ENCODE results near the gene GPR146. TPM values are rescaled to one million over a fixed set of nuclear protein-coding genes. Genes with fewer than 3 reads are reported as not detected.
A peak's percentile ranks its signal among the peaks of the same experiment; 100 is the strongest.

The GPR146 gene
- polyA plus RNA-seq, 1 experiment = 0.69 TPM

DNA sequence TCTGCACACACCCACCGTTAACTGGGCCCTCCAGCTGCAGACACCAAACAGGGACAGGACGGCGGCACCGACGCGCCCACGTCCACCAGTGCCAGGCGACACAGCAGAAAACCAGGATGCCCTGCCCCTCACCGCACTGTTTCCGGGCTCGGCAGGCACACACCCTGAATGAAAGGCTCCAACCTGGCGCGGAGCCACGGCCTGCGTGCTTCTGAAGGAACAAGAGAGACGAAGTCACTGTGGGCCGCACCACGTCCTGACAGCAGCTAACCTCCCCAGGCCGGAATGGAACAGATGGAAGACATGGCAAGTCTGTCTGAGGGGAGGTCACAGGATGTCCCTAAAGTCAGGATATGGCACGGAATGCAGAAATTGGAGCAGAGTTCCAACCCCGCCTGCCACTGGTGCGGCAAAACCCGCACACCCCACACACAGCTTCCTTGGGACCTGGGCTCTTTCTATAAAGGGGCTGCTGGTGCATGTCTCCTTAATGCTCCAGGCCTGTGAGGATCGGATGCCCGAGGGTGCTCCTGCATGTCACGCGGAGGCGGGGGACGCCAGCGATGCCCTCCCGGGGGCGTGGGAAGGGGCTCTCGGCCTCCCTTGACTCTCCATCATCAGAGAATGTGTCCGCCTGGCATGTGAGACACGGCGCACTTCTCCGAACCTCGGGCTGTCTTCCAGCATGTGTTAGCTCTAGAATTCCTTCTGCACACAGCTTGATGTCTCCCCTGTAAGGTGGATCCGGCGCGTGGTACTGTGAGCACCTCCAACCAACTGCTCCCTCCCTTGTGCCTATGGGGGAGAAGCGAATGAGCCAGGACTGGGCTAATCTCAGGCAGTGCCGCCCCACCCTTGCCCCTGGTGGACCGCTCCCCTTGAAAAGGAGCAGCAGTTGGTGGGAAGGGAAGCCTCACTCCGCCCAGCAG is 39.6 kb downstream of the GPR146 start:
- no peak overlapping the region for H3K27ac ChIP-seq (ENCODE audit: low read depth, low read length)
- ChIA-PET POLR2A (no interaction called here), CTCF (no interaction called here)

DNA sequence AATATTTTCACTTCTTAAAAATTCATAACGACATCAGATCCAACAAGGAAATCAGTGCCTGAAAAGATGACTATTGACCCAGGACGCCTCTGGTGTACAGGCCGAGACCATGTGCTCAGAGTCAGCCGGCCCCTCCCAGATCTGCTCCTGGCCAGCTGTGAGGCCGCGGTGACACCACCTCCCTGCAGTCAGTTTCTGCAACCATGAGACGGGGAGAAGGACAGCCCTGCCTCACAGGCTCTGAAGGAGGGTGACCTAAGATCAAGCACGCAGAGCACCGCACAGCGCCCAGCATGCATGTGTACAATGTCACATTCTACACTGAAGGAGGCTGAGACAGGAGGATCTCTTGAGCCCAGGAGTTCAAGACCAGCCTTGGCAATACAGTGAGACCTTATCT is 40.9 kb downstream of the GPR146 start:
- ChIA-PET CTCF (interaction anchor here (1.2 to 2.1 kb wide), 4 partner anchors 8 to 93 kb away, joined by 6 to 36 read pairs (median 10); no protein-coding TSS in a partner anchor), POLR2A (no interaction called here)
- no peak for DNase-seq (ENCODE audit: low read depth, low spot score)
- Histone ChIP-seq H3K27me3 (ENCODE audit: control insufficient read depth, insufficient read depth, low read length) (no peaks in the 10 kb centered on the region), H3K4me3 (ENCODE audit: low read depth, low read length) (no peak overlapping the region), H3K27ac (ENCODE audit: low read depth, low read length) (no peak overlapping the region), H3K9me3 (ENCODE audit: control insufficient read depth, insufficient read depth, low read length) (no peaks in the 10 kb centered on the region; the same call in 1 of the 2 replicates)
- TF ChIP-seq, protein P1, sequence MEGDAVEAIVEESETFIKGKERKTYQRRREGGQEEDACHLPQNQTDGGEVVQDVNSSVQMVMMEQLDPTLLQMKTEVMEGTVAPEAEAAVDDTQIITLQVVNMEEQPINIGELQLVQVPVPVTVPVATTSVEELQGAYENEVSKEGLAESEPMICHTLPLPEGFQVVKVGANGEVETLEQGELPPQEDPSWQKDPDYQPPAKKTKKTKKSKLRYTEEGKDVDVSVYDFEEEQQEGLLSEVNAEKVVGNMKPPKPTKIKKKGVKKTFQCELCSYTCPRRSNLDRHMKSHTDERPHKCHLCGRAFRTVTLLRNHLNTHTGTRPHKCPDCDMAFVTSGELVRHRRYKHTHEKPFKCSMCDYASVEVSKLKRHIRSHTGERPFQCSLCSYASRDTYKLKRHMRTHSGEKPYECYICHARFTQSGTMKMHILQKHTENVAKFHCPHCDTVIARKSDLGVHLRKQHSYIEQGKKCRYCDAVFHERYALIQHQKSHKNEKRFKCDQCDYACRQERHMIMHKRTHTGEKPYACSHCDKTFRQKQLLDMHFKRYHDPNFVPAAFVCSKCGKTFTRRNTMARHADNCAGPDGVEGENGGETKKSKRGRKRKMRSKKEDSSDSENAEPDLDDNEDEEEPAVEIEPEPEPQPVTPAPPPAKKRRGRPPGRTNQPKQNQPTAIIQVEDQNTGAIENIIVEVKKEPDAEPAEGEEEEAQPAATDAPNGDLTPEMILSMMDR (IDR thresholded peaks at IDR 0.05; ENCODE audit: low read depth, low read length) = no peak

More for the DNA sequence above, 39.6 kb downstream of the GPR146 start:
- no peaks in the 10 kb centered on the region; the same call in 1 of the 2 replicates for H3K9me3 ChIP-seq (ENCODE audit: control insufficient read depth, insufficient read depth, low read length)
- H3K27me3 ChIP-seq (ENCODE audit: control insufficient read depth, insufficient read depth, low read length) = no peaks in the 10 kb centered on the region
- DNase-seq (ENCODE audit: low read depth, low spot score) = no peak
- no peak overlapping the region for H3K4me3 ChIP-seq (ENCODE audit: low read depth, low read length)
- TF ChIP-seq, protein P1 (IDR thresholded peaks at IDR 0.05; ENCODE audit: low read depth, low read length) = no peak

DNA sequence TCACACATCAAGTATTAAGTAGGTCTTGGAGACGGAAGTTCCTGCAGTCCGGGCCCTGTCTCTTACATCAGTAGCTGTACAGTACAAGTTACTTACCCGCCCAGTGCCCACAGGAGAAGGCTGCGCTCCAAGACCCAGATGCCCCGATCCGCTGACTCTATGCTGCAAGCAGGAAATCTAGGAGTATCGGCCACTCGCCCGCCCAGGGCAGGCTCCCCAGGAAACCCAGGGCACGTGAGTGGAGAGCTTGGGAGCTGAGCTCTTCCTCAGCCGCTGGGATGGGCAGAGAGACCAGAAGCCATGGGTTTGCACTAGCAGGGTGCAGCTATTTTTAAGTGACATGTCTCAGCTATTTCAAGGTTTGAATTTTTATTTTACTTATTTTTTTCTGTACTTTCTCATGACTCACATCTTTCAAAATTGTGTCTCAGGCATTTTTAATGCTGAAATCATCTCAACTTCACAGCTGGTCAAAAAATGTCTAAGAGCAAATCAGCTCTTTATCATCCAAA is 41.6 kb downstream of the GPR146 start:
- no peaks in the 10 kb centered on the region; the same call in 1 of the 2 replicates for H3K9me3 ChIP-seq (ENCODE audit: control insufficient read depth, insufficient read depth, low read length)

DNA sequence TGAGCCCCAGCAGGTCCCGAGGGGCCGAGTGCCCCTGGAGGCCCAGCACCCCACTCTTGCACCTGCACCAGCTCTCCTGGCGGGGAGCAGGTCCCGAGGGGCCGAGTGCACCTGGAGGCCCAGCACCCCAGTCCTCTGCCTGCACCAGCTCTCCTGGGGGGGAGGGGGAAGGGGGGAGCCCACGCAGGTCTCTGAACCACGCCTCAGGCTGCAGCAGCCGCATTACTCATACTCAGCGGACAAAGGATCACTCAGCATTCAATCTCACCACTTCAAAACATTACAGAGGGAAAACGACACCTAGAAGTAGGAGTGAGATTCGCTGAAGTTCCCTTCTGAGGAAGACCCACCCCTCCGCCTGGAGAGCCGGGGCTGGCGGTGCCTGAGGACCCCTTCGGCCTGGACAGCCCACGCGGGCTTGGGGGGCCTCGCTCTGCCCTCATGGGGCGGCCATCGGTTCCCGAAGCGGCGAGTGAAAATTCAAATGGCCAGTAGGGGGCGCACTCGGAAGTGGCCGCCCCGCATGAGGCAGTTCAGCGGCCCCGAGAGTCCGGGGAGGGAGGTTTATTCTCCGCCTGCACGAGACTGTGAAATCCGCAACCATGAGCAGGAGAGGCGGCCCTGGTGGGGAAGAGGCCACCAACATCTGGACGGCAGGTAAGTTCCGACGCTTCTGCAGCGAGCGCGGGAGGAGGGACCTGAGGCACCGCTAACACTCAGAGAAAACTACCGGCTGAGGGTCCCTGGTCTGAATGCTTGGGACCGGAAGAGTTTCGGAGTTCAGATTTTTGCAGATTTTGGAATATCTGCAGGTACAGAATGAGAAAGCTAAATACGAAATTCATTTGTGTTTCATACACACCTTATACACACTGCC is 42.5 kb downstream of the GPR146 start:
- H3K4me3 ChIP-seq (ENCODE audit: low read depth, low read length) = peak overlapping the region; percentile 59
- H3K9me3 ChIP-seq (ENCODE audit: control insufficient read depth, insufficient read depth, low read length) = no peaks in the 10 kb centered on the region; the same call in 1 of the 2 replicates
- CTCF ChIA-PET = interaction anchor here (0.6 to 2.5 kb wide), 33 partner anchors 10 to 610 kb away, joined by 3 to 36 read pairs (median 5); partner anchors contain the start of genes COX19 and GPR146
- no peak for DNase-seq (ENCODE audit: low read depth, low spot score)
- H3K27ac ChIP-seq (ENCODE audit: low read depth, low read length) = peak overlapping the region; percentile 47
- POLR2A ChIA-PET = interaction anchor here (0.5 kb wide), 1 partner anchor 268 kb away, joined by 4 read pairs; no protein-coding TSS in a partner anchor
- H3K27me3 ChIP-seq (ENCODE audit: control insufficient read depth, insufficient read depth, low read length) = no peaks in the 10 kb centered on the region
- TF ChIP-seq, protein P1 (IDR thresholded peaks at IDR 0.05; ENCODE audit: low read depth, low read length) = peak; percentile 88

More for the DNA sequence above, 41.6 kb downstream of the GPR146 start:
- ChIA-PET POLR2A (interaction anchor here (0.5 kb wide), 1 partner anchor 267 kb away, joined by 4 read pairs; no protein-coding TSS in a partner anchor), CTCF (interaction anchor here (0.6 to 2.1 kb wide), 24 partner anchors 9 to 611 kb away, joined by 3 to 36 read pairs (median 5); partner anchors contain the start of genes COX19 and GPR146)
- Histone ChIP-seq H3K27me3 (ENCODE audit: control insufficient read depth, insufficient read depth, low read length) (no peaks in the 10 kb centered on the region), H3K27ac (ENCODE audit: low read depth, low read length) (no peak overlapping the region), H3K4me3 (ENCODE audit: low read depth, low read length) (no peak overlapping the region)
- no peak for DNase-seq (ENCODE audit: low read depth, low spot score)
- TF ChIP-seq, protein P1 (IDR thresholded peaks at IDR 0.05; ENCODE audit: low read depth, low read length) = no peak
